Measurements from ENCODE around the gene KDM3A.

The KDM3A gene, protein sequence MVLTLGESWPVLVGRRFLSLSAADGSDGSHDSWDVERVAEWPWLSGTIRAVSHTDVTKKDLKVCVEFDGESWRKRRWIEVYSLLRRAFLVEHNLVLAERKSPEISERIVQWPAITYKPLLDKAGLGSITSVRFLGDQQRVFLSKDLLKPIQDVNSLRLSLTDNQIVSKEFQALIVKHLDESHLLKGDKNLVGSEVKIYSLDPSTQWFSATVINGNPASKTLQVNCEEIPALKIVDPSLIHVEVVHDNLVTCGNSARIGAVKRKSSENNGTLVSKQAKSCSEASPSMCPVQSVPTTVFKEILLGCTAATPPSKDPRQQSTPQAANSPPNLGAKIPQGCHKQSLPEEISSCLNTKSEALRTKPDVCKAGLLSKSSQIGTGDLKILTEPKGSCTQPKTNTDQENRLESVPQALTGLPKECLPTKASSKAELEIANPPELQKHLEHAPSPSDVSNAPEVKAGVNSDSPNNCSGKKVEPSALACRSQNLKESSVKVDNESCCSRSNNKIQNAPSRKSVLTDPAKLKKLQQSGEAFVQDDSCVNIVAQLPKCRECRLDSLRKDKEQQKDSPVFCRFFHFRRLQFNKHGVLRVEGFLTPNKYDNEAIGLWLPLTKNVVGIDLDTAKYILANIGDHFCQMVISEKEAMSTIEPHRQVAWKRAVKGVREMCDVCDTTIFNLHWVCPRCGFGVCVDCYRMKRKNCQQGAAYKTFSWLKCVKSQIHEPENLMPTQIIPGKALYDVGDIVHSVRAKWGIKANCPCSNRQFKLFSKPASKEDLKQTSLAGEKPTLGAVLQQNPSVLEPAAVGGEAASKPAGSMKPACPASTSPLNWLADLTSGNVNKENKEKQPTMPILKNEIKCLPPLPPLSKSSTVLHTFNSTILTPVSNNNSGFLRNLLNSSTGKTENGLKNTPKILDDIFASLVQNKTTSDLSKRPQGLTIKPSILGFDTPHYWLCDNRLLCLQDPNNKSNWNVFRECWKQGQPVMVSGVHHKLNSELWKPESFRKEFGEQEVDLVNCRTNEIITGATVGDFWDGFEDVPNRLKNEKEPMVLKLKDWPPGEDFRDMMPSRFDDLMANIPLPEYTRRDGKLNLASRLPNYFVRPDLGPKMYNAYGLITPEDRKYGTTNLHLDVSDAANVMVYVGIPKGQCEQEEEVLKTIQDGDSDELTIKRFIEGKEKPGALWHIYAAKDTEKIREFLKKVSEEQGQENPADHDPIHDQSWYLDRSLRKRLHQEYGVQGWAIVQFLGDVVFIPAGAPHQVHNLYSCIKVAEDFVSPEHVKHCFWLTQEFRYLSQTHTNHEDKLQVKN (N-terminal part only)

DNA sequence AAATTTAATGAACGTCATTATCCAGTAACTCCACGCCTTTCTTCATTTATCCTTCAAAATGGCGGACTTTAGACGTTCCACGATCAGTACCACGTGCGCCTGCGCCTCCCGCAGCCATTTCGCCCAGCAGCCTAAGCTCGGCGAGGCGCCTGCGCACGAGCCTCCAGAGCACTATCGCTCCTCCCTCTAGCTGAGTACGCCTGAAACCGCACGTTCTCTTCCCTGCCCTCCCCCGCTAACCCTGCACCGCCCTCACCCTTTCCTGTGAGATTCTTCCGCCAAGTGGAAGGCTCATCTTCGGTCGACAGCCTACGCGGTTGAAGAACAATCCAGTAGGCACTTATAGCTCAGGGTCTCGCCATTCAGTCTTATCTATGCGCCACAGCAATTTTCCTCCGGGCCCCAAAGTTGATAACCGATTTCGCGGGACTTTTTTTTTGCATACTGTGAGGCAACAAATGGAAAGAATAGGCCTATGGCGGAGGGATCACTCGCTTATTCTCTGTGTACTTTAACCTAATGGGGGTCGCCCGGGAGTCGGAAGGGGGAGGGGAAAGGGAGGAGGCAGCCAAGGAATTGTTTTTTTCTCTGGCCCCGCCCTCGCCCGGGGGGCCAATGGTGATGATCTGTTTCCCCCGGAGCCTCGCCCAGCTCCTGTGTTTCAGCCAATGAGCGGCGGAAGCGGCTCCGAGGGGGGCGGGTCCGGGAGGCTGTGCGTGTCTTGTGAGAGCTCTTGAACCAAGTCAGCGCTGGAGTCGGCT lies at the start of gene KDM3A:
Gene KDM3A (plus strand): TSS at position 741 of the 761 bp plus-strand sequence. CDS start 677 bp downstream, outside the sequence.
- peak; percentile 99 for DNase-seq (ENCODE audit: low read depth in 2 of 2)

DNA sequence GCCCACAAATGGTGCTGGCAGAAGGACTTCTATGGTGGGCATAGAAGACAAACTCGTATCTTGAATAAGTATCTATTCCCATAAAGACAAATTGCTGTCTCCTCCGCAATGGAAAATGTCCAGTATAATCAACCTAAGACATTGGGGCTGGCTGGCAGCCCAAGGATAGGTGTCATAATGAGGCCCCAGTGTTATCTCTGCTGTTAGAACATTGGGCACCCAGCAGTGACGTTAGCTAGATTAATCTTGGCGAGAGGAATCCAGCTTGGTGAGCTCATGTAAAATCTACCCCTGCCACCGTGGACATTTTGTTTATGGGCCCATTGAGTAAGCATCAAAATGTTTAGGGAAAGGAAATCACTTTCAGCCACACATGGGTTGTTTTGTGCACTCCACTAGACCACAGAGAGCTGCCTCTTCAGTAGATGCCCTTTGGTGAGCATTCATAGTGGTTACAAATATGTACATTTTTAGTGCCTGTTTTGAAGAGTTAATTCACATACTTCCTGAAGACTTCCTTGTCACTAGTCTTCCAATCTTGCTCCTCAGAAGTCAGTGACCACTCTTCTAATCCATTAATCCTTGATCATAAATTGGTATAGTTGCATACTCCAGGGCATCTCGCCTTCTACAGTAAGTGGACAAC lies 48.2 kb upstream of the KDM3A start:
- DNase-seq (ENCODE audit: low read depth in 2 of 2), result no peak

DNA sequence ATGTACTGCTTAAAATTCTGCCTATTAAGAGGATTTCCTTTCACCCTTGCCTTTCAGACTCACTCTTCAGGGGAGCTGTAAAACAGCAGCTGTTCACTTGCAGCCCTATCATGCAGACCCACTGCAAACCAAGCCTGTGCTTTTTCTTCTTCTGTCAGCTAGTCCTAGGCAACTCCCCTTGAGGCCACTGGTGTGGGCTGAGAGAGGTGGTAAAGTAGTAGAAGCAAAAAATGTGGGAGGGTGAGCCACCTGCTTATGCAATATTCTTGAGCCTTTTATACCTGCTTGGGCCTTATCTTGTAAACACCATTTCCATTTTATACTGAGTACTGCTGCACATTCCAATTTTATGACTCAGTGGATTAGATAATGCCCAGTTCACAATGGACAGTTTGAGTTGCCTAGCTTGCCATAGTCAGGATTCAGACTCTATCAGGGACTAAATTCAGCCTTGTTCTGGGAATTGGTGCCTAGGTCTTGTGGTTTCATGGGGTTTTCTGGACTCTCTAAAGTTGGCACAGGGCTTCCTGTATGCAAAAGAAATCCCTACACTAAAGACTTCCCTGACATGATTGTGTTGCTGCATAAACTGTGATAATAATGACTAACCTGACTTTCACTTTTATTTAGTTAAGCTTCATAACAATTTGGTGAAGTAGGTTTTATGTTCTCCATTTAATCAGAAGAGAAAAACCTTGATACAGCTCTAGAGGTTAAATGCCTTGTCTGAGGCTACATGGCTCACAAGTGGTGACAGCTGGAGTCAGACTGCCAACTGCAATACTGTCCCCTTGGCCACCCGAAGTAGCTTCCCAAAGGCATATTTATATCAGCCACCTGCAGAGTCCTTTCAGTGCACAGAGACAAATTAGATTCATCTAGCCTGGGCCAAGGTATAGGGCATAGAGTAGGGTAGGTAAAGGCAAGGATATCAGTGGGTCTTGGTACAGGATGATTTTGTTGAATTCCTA lies 47.4 kb upstream of the KDM3A start:
- DNase-seq (ENCODE audit: low read depth in 2 of 2), result no peak

DNA sequence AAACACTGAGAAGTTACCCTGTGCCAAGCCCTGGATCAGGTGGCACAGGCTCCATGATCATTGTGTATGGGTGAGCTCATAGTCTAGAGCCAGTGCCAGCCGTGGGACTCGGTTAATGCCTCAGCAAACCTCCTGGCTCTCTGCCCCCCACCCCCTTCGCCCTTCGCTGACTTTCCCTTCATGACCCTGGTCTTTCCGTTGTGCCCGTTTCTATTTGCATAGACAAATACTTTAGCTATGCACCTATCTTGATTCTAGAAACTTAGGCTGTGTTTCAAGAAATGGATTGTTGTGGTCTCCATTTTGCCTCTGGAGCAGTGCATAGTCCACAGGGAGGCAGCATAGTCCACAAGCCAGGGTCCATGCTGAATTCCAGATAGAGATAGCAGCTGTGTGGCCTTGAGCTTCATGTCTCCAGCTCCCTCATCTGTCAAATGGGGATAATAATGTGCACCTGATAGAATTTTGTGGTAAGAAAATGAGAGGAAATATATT lies 44.8 kb upstream of the KDM3A start:
- DNase-seq (ENCODE audit: low read depth in 2 of 2), result no peak

DNA sequence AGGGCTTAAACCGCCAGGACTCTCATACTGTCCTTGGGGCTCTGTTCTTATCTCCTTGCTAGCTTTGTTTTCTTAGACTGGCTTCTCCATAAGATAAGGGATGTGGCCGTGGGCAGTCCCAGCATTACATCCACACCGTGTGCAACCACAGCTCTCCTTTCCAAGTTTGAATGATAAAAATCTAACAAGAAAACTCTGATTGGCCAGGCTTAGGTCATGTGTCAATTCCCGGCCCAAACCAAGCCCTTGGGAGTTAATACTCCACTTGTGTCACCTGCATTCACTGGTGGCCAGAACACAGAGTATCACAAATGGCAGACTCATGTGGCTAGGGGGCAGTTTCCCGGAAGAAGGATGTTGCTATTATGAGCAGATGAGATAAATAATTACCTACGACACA lies 43.2 kb upstream of the KDM3A start:
- DNase-seq (ENCODE audit: low read depth in 2 of 2), result no peak

DNA sequence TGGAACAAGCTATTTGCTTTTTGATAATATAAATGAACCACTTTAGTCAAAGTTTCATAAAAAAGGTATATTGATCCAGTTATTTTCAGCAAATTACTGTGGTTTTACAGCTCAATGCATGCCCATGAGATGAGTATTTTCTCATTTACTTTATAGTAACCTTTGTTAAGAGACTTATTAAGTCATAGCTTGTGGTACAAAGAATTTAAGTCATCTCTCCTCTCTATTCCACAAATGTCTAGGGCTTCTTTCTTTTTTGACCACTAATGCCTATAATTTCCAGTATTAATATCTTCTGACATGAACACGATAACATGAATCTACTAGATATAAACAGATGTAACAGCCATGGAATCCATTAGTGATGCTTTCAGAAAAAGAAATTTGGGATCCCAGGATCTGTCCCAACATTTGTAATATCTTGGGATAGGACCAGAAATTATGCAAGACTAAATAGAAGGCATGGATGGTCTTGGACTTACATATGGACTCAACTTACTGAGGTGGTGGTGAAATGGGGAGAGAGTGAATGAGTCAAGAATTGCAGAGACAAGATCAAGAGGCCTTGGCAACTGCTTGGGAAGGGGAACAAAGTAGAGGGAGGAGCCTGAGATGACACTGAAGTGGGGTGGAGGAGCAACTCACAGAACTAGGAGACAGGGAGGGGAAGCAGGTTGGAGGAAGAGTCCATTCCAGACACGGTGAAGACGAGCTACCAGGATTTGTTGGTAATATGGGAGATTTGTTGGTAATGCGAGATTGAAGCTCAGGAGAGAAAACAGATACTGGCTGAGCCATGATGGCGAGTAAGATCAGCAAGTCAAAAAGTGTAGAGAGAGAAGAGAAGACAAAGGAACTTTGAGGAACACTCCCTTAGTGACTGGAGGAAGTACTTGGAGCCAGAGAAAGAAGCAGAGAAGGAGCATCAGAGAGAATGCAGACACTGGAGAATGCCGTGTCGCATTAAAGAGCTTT lies 42.4 kb upstream of the KDM3A start:
- DNase-seq (ENCODE audit: low read depth in 2 of 2), result no peak

DNA sequence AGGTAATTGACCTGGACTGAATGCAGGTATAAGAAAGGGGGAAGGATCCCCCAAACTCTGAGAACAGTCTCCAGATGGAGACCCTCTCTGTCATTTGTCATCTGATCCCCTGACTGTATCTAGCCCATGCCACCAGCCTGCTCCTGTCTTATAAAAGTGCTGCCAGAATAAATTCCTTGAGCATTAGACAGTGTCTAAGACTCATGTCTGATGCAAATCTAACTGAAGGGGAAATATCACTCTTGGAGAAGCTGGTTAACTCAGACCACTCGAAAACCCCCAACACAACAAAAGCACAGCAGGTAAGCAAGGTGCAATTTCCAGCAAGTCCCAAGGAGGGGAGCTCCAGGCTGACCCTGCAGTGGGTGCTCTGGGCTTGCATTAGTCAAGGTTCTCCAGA lies 40.9 kb upstream of the KDM3A start:
- no peak for DNase-seq (ENCODE audit: low read depth in 2 of 2)

DNA sequence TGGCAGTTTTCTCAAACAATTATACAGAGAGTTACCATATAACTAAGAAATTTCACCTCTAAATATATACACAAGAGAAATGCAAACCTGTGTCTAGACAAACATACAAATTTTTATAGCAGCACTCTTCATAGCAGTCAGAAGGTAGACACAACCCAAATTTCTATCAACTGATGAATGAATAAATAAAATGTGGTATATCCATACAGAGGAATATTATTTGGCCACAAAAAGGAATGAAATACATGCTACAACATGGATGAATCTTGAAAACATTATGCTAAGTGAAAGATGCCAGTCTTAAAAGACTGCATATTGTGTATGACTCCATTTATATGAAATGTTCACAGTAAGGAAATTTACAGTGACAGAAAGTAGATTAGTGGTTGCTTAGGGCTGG lies 30.6 kb upstream of the KDM3A start:
- no peak for DNase-seq (ENCODE audit: low read depth in 2 of 2)

DNA sequence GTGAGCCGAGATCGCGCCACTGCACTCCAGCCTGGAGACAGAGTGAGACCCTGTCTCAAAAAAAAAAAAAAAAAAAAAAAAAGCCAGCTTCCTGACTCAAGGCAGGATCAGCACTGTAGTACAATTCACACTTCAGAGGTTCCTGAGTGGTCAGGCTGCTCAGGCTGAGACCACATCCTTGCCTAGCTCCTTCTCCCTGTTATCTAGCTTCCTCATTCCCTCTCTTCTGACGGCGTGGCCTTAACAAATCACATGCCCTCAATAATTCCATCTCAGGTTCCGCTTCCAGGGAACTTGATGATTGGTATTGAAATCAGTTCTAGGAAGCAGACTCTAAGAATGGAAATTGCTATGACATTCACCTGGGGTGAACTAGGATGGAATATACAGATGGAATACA lies 29.8 kb upstream of the KDM3A start:
- no peak for DNase-seq (ENCODE audit: low read depth in 2 of 2)

DNA sequence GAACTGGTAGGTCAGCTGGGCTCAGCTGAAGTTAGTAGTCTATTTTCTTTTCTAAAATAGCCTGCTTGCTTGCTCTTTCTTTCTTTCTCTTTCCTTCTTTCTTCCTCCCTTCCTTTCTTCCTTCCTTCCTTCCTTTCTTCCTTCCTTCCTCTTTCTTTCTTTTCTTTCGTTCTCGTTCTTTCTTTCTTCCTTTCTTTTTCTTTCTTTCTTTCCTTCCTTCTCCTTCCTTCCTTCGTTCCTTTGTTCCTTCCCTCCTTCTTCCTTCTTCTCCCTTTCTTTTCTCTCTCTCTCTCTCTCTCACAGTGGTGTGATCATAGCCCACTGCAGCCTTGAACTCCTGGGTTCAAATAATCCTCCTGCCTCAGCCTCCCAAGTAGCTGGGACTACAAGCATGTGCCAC lies 29.2 kb upstream of the KDM3A start:
- no peak for DNase-seq (ENCODE audit: low read depth in 2 of 2)

DNA sequence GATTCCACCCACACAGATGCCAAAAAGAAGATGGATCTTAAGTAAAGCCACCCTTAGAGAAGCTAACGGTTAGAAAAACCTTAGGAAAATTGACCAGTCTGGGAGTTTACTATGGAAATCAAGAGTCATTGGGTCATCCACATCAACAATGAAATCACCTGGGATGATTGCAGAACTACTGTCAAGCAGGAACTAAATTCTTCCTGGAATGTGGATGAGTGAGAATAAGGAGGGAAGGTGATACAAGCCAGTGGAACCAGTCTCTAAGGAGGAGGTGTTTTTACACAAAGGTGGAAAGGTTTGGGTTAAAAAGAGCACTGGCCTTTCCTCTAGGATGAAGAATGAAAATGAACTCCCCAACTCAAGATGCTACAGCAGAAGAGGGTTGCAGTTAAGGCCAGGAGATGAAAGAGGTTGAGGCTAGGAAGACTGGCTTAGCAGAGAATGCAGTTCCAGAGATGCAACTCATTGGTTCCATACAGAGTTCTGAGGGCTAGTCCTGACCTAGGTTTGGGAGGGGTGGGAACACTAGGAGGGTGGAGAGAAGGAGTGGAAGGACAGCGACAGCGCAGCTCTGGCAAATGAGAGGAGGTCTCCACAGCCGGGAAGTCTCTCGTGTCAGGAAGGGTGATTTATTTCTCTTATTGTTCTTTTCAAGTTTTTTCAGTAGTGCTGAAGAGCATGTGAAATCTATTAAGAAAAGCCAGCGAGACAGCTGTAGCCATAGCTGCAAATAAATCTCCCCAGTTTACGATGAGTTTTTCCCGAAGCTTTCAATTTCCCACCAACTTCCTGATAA lies 27.7 kb upstream of the KDM3A start:
- no peak for DNase-seq (ENCODE audit: low read depth in 2 of 2)

DNA sequence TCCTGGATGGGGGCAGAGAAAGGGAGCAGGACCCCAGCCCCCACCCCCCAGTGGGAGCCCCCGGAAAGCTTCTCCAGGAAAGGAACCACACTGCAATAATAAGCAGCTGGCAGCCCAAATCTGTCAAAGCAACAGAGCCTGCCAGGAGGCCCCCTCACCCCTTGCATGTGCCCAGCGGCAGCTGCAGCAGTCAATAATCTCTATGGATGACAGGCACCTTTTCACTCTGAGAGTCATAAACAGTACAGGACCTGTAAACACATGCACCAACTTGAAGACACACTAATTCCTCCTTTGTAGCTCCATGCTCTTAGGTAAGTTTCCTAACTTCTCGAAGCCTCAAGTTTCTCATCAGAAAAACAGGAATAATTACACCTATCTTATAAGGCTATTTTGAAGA lies 26.2 kb upstream of the KDM3A start:
- no peak for DNase-seq (ENCODE audit: low read depth in 2 of 2)

DNA sequence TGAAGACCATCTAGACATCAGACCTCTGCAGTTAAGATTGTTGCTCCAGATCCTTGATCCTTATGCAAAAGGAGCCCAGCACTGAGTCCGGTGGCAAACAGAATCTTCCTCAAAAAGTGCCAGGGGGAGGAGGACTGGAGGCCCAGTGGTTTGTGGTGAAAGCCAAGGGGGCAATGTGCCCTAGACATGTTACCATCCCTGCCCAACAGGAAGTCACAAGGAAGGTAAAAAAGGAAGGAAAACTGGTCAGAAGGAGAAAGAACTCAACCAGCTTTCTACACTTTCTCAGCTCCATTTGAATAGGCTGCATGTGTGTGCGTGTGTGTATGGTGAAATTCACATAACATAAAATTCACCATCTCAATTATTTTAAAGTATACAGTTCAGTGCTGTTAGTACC lies 25.0 kb upstream of the KDM3A start:
- DNase-seq (ENCODE audit: low read depth in 2 of 2), result no peak

DNA sequence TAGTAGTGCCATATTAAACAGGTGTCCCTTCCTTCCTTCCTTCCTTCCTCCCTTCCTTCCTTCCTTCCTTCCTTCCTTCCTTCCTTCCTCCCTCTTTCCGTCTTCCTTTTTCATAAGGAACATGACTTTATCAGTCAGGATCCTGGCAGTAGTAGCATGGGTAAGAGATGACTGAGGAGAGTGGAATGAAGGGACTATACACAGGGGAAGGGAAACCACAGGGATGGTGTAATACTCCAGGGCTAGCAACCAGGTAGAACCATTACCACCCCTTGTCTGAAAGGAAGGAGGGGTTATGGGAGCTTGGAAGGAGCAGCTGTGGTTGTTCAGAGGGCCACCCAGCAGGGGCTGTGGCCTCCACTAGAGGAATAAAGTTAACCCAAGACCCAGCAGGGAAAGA lies 23.2 kb upstream of the KDM3A start:
- DNase-seq (ENCODE audit: low read depth in 2 of 2), result no peak

DNA sequence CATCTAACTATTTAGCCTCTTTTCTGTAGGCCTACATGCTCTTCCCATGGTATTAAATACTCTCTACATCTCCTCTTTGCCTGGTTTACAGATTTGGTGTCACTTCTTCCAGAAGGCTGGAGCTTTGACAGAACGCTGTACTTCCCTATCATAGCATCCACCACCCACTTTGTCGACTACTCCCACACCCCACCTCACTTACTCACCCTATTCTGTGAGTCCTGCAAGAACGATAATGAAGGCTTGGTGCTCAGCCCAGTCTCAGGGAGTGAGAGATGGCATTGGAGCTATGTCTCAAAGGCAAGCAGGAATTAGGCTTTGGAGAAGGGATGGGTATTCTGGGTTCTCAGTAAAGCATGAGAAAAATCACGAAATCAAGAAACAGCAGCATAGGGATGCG lies 20.3 kb upstream of the KDM3A start:
- DNase-seq (ENCODE audit: low read depth in 2 of 2), result no peak

DNA sequence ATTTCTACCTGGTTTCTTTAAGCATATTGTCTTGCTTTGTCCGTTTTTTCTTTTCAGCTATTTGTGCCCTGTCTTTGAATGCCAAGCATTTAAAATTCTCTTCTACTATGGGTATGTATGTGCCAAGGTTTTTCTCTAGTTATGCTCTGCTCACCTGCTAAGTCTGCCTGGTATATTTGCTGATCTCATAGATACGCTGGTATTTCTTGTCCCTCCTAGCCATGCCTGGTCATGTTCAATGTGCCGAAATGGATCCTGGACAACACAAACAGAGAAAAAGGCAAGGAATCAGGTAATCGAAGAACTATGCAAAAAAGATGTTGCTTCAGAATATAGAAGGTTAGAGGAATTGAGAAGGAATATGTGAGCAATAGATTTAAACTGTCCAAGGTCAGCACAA lies 14.9 kb upstream of the KDM3A start:
- DNase-seq (ENCODE audit: low read depth in 2 of 2), result no peak

DNA sequence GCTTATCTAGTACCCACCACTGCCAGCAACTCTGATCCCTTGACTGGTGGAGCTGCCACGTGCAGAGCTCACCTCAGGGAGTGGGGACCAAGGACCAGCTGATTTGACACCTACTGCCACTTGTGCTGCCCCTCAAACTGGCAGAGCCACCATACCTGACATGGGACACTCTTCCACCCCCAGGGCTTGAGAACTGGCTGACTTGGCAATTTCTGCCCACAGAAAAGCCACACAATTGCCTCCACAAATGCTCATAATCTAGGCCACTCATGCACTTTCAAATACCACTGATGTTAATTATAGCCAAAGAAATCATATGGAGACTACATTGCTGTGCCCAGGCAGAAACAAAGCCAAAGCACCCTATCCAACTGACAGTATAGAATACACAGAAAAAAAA lies 11.8 kb upstream of the KDM3A start:
- DNase-seq (ENCODE audit: low read depth in 2 of 2), result no peak
